ENCODE data around the gene RAB23. TPM values are rescaled to one million over a fixed set of nuclear protein-coding genes. Genes with fewer than 3 reads are reported as not detected.

The RAB23 gene
- polyA plus RNA-seq, 3 donors = 0.16 to 0.46 (median 0.25) TPM

- 100% methylated on average over 2 of the region's 10 CpGs for WGBS (ENCODE audit: insufficient coverage)
- intact Hi-C loops (cut with micrococcal nuclease) = no loop called here
- Mint-ChIP-seq H3K9me3 (peaks cover 0 to 5% (median 1%) of the 10 kb centered on the region in 7 donors), H3K27me3 (ENCODE audit: low read depth in 3 of 3) (peaks cover 0 to 2% (median 0%) of the 10 kb centered on the region in 3 donors), H3K4me3 (no peak overlapping the region), H3K27ac (peak overlapping the region in 1 of 7 donors; percentile 12), H3K4me1 (peaks cover 2% of the 10 kb centered on the region), H3K36me3 (no peaks in the 10 kb centered on the region)
- Histone ChIP-seq H3K4me2 (replicated peaks; ENCODE audit: extremely low read depth, low read length, poor library complexity, severe bottlenecking) (no peak overlapping the region), H3K4me1 (ENCODE audit: control insufficient read depth in 1 of 2, insufficient read depth in 2 of 2, low read length in 2 of 2) (no peaks in the 10 kb centered on the region), H4K20me1 (ENCODE audit: insufficient read depth, low read length) (no peaks in the 10 kb centered on the region), H2AFZ (ENCODE audit: insufficient read depth, low read depth, low read length, poor library complexity, severe bottlenecking) (no peak overlapping the region), H3K9me3 (replicated peaks in 1 of 2; ENCODE audit: control insufficient read depth in 1 of 2, insufficient read depth in 1 of 2, low read length in 2 of 2) (no peaks in the 10 kb centered on the region), H3K9ac (ENCODE audit: insufficient read depth, low read length, poor library complexity, severe bottlenecking) (no peak overlapping the region), H3K4me3 (replicated peaks in 1 of 3; ENCODE audit: low read depth in 2 of 3, low read length in 3 of 3) (no peak overlapping the region), H3K27me3 (ENCODE audit: control insufficient read depth in 2 of 2, insufficient read depth in 2 of 2, low read length in 2 of 2) (no peaks in the 10 kb centered on the region), H3K36me3 (replicated peaks in 1 of 2; ENCODE audit: control insufficient read depth in 1 of 2, insufficient read depth in 2 of 2, low read length in 2 of 2) (no peaks in the 10 kb centered on the region), H3K79me2 (ENCODE audit: insufficient read depth, low read length) (no peaks in the 10 kb centered on the region), H3K27ac (ENCODE audit: low read depth in 1 of 2, low read length in 2 of 2) (no peak overlapping the region)
- DNase-seq = peak in 1 of 3 donors; percentile 10
- peak; percentile 46 for TF ChIP-seq CTCF (IDR thresholded peaks at IDR 0.05)
Observed at GRCh38 chr6:57267586-57268293, 45.6 kb upstream of the RAB23 start.

- Histone ChIP-seq H2AFZ (ENCODE audit: insufficient read depth, low read depth, low read length, poor library complexity, severe bottlenecking) (no peak overlapping the region), H4K20me1 (ENCODE audit: insufficient read depth, low read length) (no peaks in the 10 kb centered on the region), H3K4me2 (replicated peaks; ENCODE audit: extremely low read depth, low read length, poor library complexity, severe bottlenecking) (no peak overlapping the region), H3K36me3 (replicated peaks in 1 of 2; ENCODE audit: control insufficient read depth in 1 of 2, insufficient read depth in 2 of 2, low read length in 2 of 2) (no peaks in the 10 kb centered on the region), H3K27me3 (ENCODE audit: control insufficient read depth in 2 of 2, insufficient read depth in 2 of 2, low read length in 2 of 2) (no peaks in the 10 kb centered on the region), H3K79me2 (ENCODE audit: insufficient read depth, low read length) (no peaks in the 10 kb centered on the region), H3K9ac (ENCODE audit: insufficient read depth, low read length, poor library complexity, severe bottlenecking) (no peak overlapping the region), H3K9me3 (replicated peaks in 1 of 2; ENCODE audit: control insufficient read depth in 1 of 2, insufficient read depth in 1 of 2, low read length in 2 of 2) (no peaks in the 10 kb centered on the region), H3K4me1 (ENCODE audit: control insufficient read depth in 1 of 2, insufficient read depth in 2 of 2, low read length in 2 of 2) (no peaks in the 10 kb centered on the region), H3K27ac (ENCODE audit: low read depth in 1 of 2, low read length in 2 of 2) (no peak overlapping the region), H3K4me3 (replicated peaks in 1 of 3; ENCODE audit: low read depth in 2 of 3, low read length in 3 of 3) (no peak overlapping the region)
- H3K9me3 Mint-ChIP-seq = peaks cover 0 to 3% (median 0%) of the 10 kb centered on the region in 7 donors
- intact Hi-C loops (cut with micrococcal nuclease) = no loop called here
- no peak overlapping the region for H3K27ac Mint-ChIP-seq
- no peak for DNase-seq
- WGBS (ENCODE audit: insufficient coverage) = no CpG with 5 or more reads among the region's 1 CpG
- no peak overlapping the region for H3K4me3 Mint-ChIP-seq
- peaks cover 0 to 4% (median 2%) of the 10 kb centered on the region in 3 donors for H3K27me3 Mint-ChIP-seq (ENCODE audit: low read depth in 3 of 3)
- peaks cover 2% of the 10 kb centered on the region for H3K4me1 Mint-ChIP-seq
- no peak for TF ChIP-seq CTCF (IDR thresholded peaks at IDR 0.05)
- no peaks in the 10 kb centered on the region for H3K36me3 Mint-ChIP-seq
Observed at GRCh38 chr6:57265755-57266221, 43.7 kb upstream of the RAB23 start.

All from CD14-positive monocyte (primary cell).